22Rv1 (cell line): ENCODE measurements around the gene HGS.

Source experiments
- CTCF ChIP-seq: fragments of 450-650 bp; IDR thresholded peaks from 2 replicates; pipeline ENCODE4 v1.5.1; 2017; ENCODE audit warnings: mild to moderate bottlenecking
- ZFX ChIP-seq: fragments of 450-650 bp; IDR thresholded peaks from 2 replicates; pipeline ENCODE4 v1.6.1; 2017; ENCODE audit warnings: antibody characterized with exemption, borderline replicate concordance

GRCh38 chr17:81636505-81637288 is 47.1 kb upstream of the HGS start, which contains the start of the genes NPLOC4 and TSPAN10:
- TF ChIP-seq CTCF: no peak
- no peak for TF ChIP-seq ZFX
